ENCODE results near the gene TREM1. TPM values are rescaled to one million over a fixed set of nuclear protein-coding genes. Genes with fewer than 3 reads are reported as not detected.

The TREM1 gene
- total RNA-seq, 1 donor from 2014 or later = not detected

DNA sequence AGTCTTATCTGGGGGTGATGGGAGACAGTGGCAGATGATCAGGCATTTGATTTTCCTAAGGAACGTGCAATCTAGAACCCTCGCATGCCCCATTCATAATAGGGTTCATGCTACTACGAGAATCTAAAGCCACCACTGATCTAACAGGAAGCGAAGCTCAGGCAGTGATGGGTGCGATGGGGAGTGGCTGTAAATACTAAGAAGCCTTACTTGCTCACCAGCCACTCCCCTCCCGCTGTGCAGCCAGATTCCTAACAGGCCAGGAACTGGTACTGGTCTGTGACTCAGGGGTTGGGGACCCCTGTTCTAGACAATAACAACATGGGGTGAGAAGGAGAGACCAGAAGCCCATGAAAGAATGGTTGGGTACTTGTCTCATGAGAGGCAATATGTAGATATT lies 53.8 kb downstream of the TREM1 start:
- no peak overlapping the region for H3K4me3 Mint-ChIP-seq
- no peaks in the 10 kb centered on the region for H3K4me1 Mint-ChIP-seq
- no peak for DNase-seq (ENCODE audit: low read depth, low spot score)
- no peaks in the 10 kb centered on the region for H3K9me3 Mint-ChIP-seq
- TF ChIP-seq, protein P1, sequence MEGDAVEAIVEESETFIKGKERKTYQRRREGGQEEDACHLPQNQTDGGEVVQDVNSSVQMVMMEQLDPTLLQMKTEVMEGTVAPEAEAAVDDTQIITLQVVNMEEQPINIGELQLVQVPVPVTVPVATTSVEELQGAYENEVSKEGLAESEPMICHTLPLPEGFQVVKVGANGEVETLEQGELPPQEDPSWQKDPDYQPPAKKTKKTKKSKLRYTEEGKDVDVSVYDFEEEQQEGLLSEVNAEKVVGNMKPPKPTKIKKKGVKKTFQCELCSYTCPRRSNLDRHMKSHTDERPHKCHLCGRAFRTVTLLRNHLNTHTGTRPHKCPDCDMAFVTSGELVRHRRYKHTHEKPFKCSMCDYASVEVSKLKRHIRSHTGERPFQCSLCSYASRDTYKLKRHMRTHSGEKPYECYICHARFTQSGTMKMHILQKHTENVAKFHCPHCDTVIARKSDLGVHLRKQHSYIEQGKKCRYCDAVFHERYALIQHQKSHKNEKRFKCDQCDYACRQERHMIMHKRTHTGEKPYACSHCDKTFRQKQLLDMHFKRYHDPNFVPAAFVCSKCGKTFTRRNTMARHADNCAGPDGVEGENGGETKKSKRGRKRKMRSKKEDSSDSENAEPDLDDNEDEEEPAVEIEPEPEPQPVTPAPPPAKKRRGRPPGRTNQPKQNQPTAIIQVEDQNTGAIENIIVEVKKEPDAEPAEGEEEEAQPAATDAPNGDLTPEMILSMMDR (conservative IDR thresholded peaks at IDR 0.05) = no peak
- no peak overlapping the region for H3K27ac Mint-ChIP-seq (ENCODE audit: unreplicated experiment)
- H3K27me3 Mint-ChIP-seq (ENCODE audit: low read depth) = peaks cover 45% of the 10 kb centered on the region
- H3K36me3 Mint-ChIP-seq (ENCODE audit: low read depth) = no peaks in the 10 kb centered on the region

DNA sequence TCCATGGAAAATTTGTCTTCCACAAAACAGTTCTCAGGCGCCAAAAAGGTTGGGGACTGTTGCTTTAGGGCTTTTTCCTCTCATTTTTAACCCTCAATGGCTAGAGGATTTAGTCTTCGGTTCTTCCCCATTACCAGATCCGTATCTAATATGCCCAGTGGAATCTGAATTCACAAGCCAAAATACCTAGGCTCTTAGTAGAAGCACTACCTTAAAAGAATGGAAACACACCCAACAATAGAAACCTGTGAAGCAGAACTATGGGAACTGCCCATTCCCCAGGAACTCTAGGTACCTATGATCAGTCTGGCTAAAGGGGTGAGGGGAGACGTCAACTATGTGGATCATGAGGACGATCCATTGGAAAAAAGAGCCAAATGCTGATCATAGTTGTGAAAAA lies 55.2 kb downstream of the TREM1 start:
- Mint-ChIP-seq H3K36me3 (ENCODE audit: low read depth) (no peaks in the 10 kb centered on the region), H3K9me3 (no peaks in the 10 kb centered on the region), H3K27me3 (ENCODE audit: low read depth) (peaks cover 48% of the 10 kb centered on the region)

DNA sequence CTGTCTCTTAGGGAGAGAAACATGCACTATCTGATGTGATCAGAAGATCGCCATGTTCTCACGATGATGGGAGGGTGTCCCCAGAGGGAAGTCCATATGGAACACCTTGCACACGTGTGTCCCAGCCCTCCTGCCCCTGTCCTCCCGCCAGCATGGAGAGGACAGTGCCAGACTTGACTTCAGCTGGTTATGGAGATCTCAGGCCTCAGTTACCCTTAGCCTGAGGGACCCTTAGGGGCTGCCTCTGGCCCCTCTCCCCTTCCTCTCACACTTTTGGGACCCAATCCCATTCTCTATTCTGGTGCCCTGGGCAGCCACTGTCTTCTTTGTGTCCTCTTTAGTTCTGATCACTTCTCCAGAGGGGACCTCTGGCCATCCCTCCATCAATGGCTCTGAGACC lies 56.8 kb downstream of the TREM1 start:
- Mint-ChIP-seq H3K36me3 (ENCODE audit: low read depth) (no peaks in the 10 kb centered on the region), H3K4me3 (no peak overlapping the region), H3K4me1 (no peaks in the 10 kb centered on the region), H3K9me3 (no peaks in the 10 kb centered on the region), H3K27ac (ENCODE audit: unreplicated experiment) (no peak overlapping the region), H3K27me3 (ENCODE audit: low read depth) (peaks cover 42% of the 10 kb centered on the region)
- TF ChIP-seq, protein P1 (conservative IDR thresholded peaks at IDR 0.05) = no peak
- DNase-seq (ENCODE audit: low read depth, low spot score) = no peak

More for the DNA sequence above, 55.2 kb downstream of the TREM1 start:
- Mint-ChIP-seq H3K4me1 (no peaks in the 10 kb centered on the region), H3K4me3 (no peak overlapping the region), H3K27ac (ENCODE audit: unreplicated experiment) (no peak overlapping the region)
- TF ChIP-seq, protein P1 (conservative IDR thresholded peaks at IDR 0.05) = no peak
- DNase-seq (ENCODE audit: low read depth, low spot score) = no peak

DNA sequence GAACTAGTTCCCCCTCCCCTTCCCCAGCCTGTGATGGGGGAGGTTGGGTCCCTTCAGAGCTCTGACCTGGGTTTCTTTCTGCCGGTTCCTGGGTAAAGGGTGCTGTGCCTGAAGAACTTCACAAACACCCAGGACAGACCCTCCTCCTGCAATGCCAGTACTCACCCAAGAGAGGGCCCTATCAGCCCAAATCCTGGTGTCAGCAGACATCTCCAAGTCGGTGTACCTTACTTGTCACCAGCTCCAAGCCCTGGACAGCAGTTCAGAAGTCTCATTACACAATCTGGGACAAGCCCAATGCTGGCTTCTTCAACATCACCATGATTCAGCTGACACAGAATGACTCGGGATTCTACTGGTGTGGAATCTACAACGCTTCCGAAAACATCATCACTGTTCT lies 57.9 kb downstream of the TREM1 start:
- no peaks in the 10 kb centered on the region for H3K9me3 Mint-ChIP-seq
- no peak overlapping the region for H3K27ac Mint-ChIP-seq (ENCODE audit: unreplicated experiment)
- H3K4me3 Mint-ChIP-seq = no peak overlapping the region
- DNase-seq (ENCODE audit: low read depth, low spot score) = no peak
- H3K4me1 Mint-ChIP-seq = no peaks in the 10 kb centered on the region
- TF ChIP-seq, protein P1 (conservative IDR thresholded peaks at IDR 0.05) = no peak
- no peaks in the 10 kb centered on the region for H3K36me3 Mint-ChIP-seq (ENCODE audit: low read depth)
- H3K27me3 Mint-ChIP-seq (ENCODE audit: low read depth) = peaks cover 43% of the 10 kb centered on the region

DNA sequence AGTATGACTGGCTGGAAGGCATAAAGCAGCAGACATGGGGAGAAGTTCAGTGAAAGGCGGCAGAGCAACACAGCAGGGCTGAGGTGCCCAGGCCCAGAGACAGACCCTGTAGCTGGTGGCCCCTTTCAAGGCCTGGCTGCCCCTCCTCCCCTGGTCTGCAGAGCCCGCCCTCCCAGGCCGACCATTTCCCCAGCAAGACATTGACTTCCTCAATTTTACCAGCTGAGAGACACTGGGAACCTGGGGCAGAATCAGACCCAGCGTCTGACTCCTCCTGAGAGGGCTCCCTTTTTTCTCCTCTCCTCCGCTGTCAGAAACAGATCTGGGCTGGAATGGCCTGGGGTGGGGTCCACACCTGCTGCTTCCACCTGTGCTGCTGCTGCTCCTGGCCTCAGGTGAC lies 58.4 kb downstream of the TREM1 start, which contains the start of gene TREML4:
TSS of gene TREML4 (plus strand) at position 254 of the 400 bp plus-strand sequence. CDS start at position 333, 79 bp downstream.
- H3K27ac Mint-ChIP-seq (ENCODE audit: unreplicated experiment) = no peak within 1 kb of the TSS
- TF ChIP-seq, protein P1 (conservative IDR thresholded peaks at IDR 0.05) = no peak
- no peaks in the 10 kb centered on the region for H3K36me3 Mint-ChIP-seq (ENCODE audit: low read depth)
- no peak for DNase-seq (ENCODE audit: low read depth, low spot score)
- H3K4me3 Mint-ChIP-seq = no peak within 1 kb of the TSS
- H3K9me3 Mint-ChIP-seq = no peaks in the 10 kb centered on the region
- H3K27me3 Mint-ChIP-seq (ENCODE audit: low read depth) = peaks cover 43% of the 10 kb centered on the region
- H3K4me1 Mint-ChIP-seq = no peaks in the 10 kb centered on the region

DNA sequence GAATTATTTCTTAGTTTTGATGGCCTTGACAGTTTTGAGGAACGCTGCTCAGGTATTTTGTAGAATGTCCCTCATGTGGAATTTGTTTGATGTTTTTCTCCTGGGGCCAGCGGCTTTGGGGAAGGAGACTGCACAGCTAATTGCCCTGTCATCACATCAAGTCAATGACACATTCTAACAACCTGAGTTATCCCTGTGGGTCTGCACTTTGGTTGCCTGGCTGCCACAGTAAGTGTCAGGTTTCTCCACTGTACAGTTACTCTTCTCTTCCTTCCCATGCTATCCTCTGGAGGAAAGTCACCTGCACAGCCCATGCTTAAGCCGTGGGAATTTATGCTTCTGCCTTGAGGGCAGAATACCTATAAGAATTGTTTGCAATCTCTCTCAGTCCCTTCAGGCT lies 59.7 kb downstream of the TREM1 start:
- no peak for DNase-seq (ENCODE audit: low read depth, low spot score)
- peaks cover 1% of the 10 kb centered on the region for H3K9me3 Mint-ChIP-seq
- TF ChIP-seq, protein P1 (conservative IDR thresholded peaks at IDR 0.05) = no peak
- H3K4me3 Mint-ChIP-seq = no peak overlapping the region
- H3K36me3 Mint-ChIP-seq (ENCODE audit: low read depth) = no peaks in the 10 kb centered on the region
- no peaks in the 10 kb centered on the region for H3K4me1 Mint-ChIP-seq
- peaks cover 36% of the 10 kb centered on the region for H3K27me3 Mint-ChIP-seq (ENCODE audit: low read depth)
- no peak overlapping the region for H3K27ac Mint-ChIP-seq (ENCODE audit: unreplicated experiment)

Data from neural crest cell (in vitro differentiated cells).